K562 (cell line): ENCODE data around the gene UBE2E2.

ENCODE experiments used
- CREB3 ChIP-seq: fragments of 450-650 bp; conservative IDR thresholded peaks from 2 replicates; pipeline ENCODE4 v1.6.1; 2016; ENCODE audit warnings: missing genetic modification characterization, low read depth, mild to moderate bottlenecking, missing compliant biosample characterization, moderate library complexity
- EZH2 ChIP-seq: IDR thresholded peaks from 2 replicates; pipeline ENCODE4 v1.6.1; 2012; ENCODE audit warnings: low read depth, mild to moderate bottlenecking, inconsistent platforms, low read length, borderline replicate concordance
- FOXK1 ChIP-seq: sonication (generic); formaldehyde crosslinking; IDR thresholded peaks from 2 replicates; pipeline ENCODE4 v1.8.0; 2022; ENCODE audit warnings: missing genetic modification reagents, mild to moderate bottlenecking, borderline replicate concordance

- TF ChIP-seq EZH2 = no peak
- no peak for TF ChIP-seq CREB3 (tag)
- no peak for TF ChIP-seq FOXK1 (CRISPR knock-in tag)
Measured at GRCh38 chr3:23252122-23252521, 49.0 kb downstream of the UBE2E2 start.
